DOHH2 (cell line): ENCODE measurements around the gene JARID2.

Experiments used
- H3F3A ChIP-seq: fragments of 200-600 bp; sonication (generic), shearing (Covaris generic); 2 replicates; pipeline ENCODE4 v1.6.0; 2016; ENCODE audit warnings: antibody characterized with exemption, mild to moderate bottlenecking; ENCODE audit not compliant: control insufficient read depth, insufficient read depth
- H3K27ac ChIP-seq: fragments of 200-600 bp; sonication (generic); 2 replicates; pipeline ENCODE4 v1.5.1; 2014; ENCODE audit warnings: low read depth, mild to moderate bottlenecking, low read length, moderate library complexity
- H3K27me3 ChIP-seq: fragments of 200-600 bp; sonication (generic); 2 replicates; pipeline ENCODE4 v1.6.1; 2014; ENCODE audit warnings: mild to moderate bottlenecking, low read length, mixed read lengths; ENCODE audit not compliant: control insufficient read depth
- H3K36me3 ChIP-seq: fragments of 200-600 bp; sonication (generic); 2 replicates; pipeline ENCODE4 v1.6.1; 2014; ENCODE audit warnings: mild to moderate bottlenecking, low read length, moderate library complexity, mixed read lengths; ENCODE audit not compliant: control insufficient read depth
- H3K4me1 ChIP-seq: fragments of 200-600 bp; sonication (generic); 2 replicates; pipeline ENCODE4 v1.6.1; 2014; ENCODE audit warnings: mild to moderate bottlenecking, low read length, mixed read lengths; ENCODE audit not compliant: control insufficient read depth
- H3K4me2 ChIP-seq: fragments of 200-600 bp; sonication (generic); 2 replicates; pipeline ENCODE4 v1.6.0; 2014; ENCODE audit warnings: mild to moderate bottlenecking, low read length, moderate library complexity
- H3K4me3 ChIP-seq: fragments of 200-600 bp; sonication (generic); 2 replicates; pipeline ENCODE4 v1.5.1; 2014; ENCODE audit warnings: mild to moderate bottlenecking, low read length, mixed read lengths
- H3K79me2 ChIP-seq: fragments of 200-600 bp; sonication (generic); 2 replicates; pipeline ENCODE4 v1.6.1; 2014; ENCODE audit warnings: mild to moderate bottlenecking, low read length, mixed read lengths; ENCODE audit not compliant: control insufficient read depth
- H3K9me2 ChIP-seq: fragments of 200-600 bp; sonication (generic); replicated peaks from 2 replicates; pipeline ENCODE4 v1.6.1; 2014; ENCODE audit warnings: mild to moderate bottlenecking, low read length, mixed read lengths; ENCODE audit not compliant: control insufficient read depth
- H3K9me3 ChIP-seq: fragments of 200-600 bp; sonication (generic); 2 replicates; pipeline ENCODE4 v1.6.1; 2014; ENCODE audit warnings: antibody characterized with exemption, low read length, mixed read lengths; ENCODE audit not compliant: control insufficient read depth, insufficient read depth
- H4K20me1 ChIP-seq: fragments of 200-600 bp; sonication (generic); 2 replicates; pipeline ENCODE4 v1.6.0; 2014; ENCODE audit warnings: low read depth, mild to moderate bottlenecking, antibody characterized with exemption, low read length, moderate library complexity; ENCODE audit not compliant: control insufficient read depth, insufficient read depth
- CTCF ChIP-seq: fragments of 200-600 bp; sonication (generic); IDR thresholded peaks from one replicate; pipeline ENCODE4 v1.5.1; 2014; ENCODE audit warnings: antibody characterized with exemption, mild to moderate bottlenecking, low read depth, low read length; ENCODE audit not compliant: poor library complexity, severe bottlenecking
- EZH2phosphoT487 ChIP-seq: fragments of 200-600 bp; sonication (generic); IDR thresholded peaks from 2 replicates; pipeline ENCODE4 v1.6.1; 2017; ENCODE audit warnings: borderline replicate concordance, mild to moderate bottlenecking, antibody characterized with exemption, low read length, moderate library complexity, mixed read lengths

Gene JARID2

GRCh38 chr6:15506066-15506465, 260.2 kb downstream of the JARID2 start:
- H3K27ac ChIP-seq = no peak overlapping the region
- H3F3A ChIP-seq = no peaks in the 10 kb centered on the region
- no peaks in the 10 kb centered on the region for H3K4me1 ChIP-seq
- no peaks in the 10 kb centered on the region for H3K9me3 ChIP-seq
- no peak overlapping the region for H3K4me3 ChIP-seq
- TF ChIP-seq EZH2phosphoT487 (no peak), CTCF (no peak)
- no peaks in the 10 kb centered on the region for H3K27me3 ChIP-seq
- H3K4me2 ChIP-seq = no peak overlapping the region
- no peaks in the 10 kb centered on the region for H3K36me3 ChIP-seq
- no peaks in the 10 kb centered on the region for H4K20me1 ChIP-seq
- H3K79me2 ChIP-seq = no peaks in the 10 kb centered on the region
- H3K9me2 ChIP-seq = no peaks in the 10 kb centered on the region

- Histone ChIP-seq H3K79me2 (no peaks in the 10 kb centered on the region), H3K4me3 (no peak overlapping the region), H3K9me3 (no peaks in the 10 kb centered on the region), H3K27ac (no peak overlapping the region), H3K9me2 (no peaks in the 10 kb centered on the region), H3K36me3 (no peaks in the 10 kb centered on the region), H3K4me2 (no peak overlapping the region), H3F3A (no peaks in the 10 kb centered on the region), H4K20me1 (no peaks in the 10 kb centered on the region), H3K4me1 (no peaks in the 10 kb centered on the region), H3K27me3 (no peaks in the 10 kb centered on the region)
- no peak for TF ChIP-seq CTCF
- no peak for TF ChIP-seq EZH2phosphoT487
Observed at GRCh38 chr6:15507221-15507620, 261.4 kb downstream of the JARID2 start.

GRCh38 chr6:15507746-15508145, 261.9 kb downstream of the JARID2 start:
- H3K27me3 ChIP-seq = no peaks in the 10 kb centered on the region
- no peak overlapping the region for H3K27ac ChIP-seq
- H4K20me1 ChIP-seq = no peaks in the 10 kb centered on the region
- H3K9me2 ChIP-seq = no peaks in the 10 kb centered on the region
- H3K4me3 ChIP-seq = no peak overlapping the region
- no peaks in the 10 kb centered on the region for H3K79me2 ChIP-seq
- H3K36me3 ChIP-seq = no peaks in the 10 kb centered on the region
- H3K9me3 ChIP-seq = no peaks in the 10 kb centered on the region
- no peak for TF ChIP-seq EZH2phosphoT487
- no peak for TF ChIP-seq CTCF
- no peak overlapping the region for H3K4me2 ChIP-seq
- no peaks in the 10 kb centered on the region for H3K4me1 ChIP-seq
- no peaks in the 10 kb centered on the region for H3F3A ChIP-seq

GRCh38 chr6:15508441-15508871, 262.6 kb downstream of the JARID2 start:
- no peaks in the 10 kb centered on the region for H3F3A ChIP-seq
- no peaks in the 10 kb centered on the region for H3K27me3 ChIP-seq
- no peaks in the 10 kb centered on the region for H3K36me3 ChIP-seq
- H3K79me2 ChIP-seq = no peaks in the 10 kb centered on the region
- no peak overlapping the region for H3K4me2 ChIP-seq
- H3K9me2 ChIP-seq = no peaks in the 10 kb centered on the region
- H3K9me3 ChIP-seq = no peaks in the 10 kb centered on the region
- TF ChIP-seq CTCF (no peak), EZH2phosphoT487 (no peak)
- no peaks in the 10 kb centered on the region for H4K20me1 ChIP-seq
- no peaks in the 10 kb centered on the region for H3K4me1 ChIP-seq
- no peak overlapping the region for H3K4me3 ChIP-seq
- no peak overlapping the region for H3K27ac ChIP-seq
